HG03066 (cell line): ENCODE data around the gene GP2.
"Not testable (repeated sequence)": the region's sequence is repeated elsewhere in the genome, so short reads cannot be mapped to it uniquely, and the experiment has no call there.

Experiments used
- ATAC-seq: cut with Tn5 transposase; IDR thresholded peaks from one replicate; pipeline ENCODE4 v1.9.1; 2021; ENCODE audit warnings: low read depth; ENCODE audit not compliant: unreplicated experiment

GP2 gene

DNA sequence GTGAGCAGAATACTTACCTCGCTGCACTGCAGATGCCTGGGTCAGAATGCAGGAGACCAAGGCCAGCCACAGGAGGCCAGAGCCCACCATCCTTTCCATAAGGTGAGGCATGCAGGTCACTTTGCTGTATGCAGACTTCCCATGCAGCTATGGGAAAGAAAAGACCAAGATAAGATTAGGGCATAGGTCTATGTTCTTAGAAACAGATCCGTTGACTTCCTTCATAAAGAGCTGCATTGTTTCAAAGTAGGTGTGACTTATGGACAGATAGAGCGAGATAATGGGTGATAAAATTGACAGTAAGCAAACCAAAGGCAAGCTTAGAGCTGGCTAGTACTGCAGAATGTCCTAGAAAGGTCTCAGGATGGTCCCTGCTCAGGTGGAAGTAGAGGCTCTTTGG lies 992 bp downstream of the GP2 start:
- ATAC-seq, result no peak

DNA sequence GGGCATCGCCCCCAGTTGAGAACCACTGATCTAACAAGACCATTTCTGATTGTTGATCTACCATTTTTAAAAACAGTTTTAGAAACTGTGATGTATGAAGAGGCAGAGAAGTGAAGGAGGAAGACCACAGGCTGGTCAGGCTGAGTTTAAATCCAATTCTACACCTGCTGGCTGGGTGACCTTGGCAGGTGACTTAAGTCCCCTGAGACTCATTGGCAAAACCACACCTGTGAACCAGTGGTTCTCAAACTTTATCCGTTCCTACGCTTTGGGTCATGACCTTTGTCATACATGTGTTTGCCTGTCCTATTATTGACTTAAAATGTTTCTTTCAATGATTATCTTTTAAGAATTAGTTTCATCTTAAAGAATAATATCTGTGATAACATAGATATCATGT lies 2.3 kb downstream of the GP2 start:
- no peak for ATAC-seq

GRCh38 chr16:20323591-20324117 lies 3.7 kb downstream of the GP2 start:
- no peak for ATAC-seq

- ATAC-seq, result no peak
Observed at GRCh38 chr16:20322696-20323095, 4.6 kb downstream of the GP2 start.

GRCh38 chr16:20321671-20322070 lies 5.6 kb downstream of the GP2 start:
- ATAC-seq, result no peak

- not testable (repeated sequence) for ATAC-seq
Observed at GRCh38 chr16:20321051-20321450, 6.3 kb downstream of the GP2 start.

GRCh38 chr16:20320592-20320991 lies 6.7 kb downstream of the GP2 start:
- no peak for ATAC-seq

DNA sequence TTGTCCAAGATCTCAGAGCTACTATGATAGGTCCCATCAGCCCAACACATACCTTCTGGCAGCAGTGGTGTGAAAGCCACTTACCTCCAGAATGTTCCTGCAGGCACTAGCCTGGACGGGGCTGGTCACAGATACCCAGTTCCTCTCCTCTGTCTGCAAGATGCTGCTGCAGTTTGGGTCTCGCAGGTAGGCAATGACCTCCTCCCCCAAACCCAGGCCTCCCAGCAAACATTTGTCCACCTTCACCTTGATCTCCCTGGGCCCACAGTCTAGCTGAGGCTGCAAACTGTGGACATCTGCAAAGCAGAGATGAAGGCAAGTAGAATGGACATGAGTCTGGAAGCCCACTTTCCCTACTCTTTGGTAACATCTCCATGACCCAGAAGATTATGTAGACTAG lies 7.1 kb downstream of the GP2 start:
- no peak for ATAC-seq

- ATAC-seq, result no peak
Observed at GRCh38 chr16:20319406-20319805, 7.9 kb downstream of the GP2 start.

DNA sequence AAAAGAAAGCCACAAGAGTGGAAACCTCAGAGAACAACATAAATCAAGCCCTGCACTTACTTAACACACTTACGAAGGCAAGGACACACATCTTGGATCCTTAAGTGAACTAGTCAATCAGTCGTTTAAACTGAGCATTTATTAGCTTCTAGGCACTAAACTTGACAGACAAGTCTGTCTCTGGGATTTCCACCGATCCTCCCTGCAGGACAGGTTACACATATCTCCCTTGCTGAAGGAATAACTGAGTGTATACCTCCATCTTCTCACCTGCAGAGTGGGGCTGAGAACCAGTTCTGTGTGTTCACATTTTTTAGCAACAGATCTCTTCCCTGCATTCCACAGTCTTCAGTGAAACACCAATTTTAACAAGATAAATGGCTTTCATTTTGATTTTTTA lies 8.9 kb downstream of the GP2 start:
- no peak for ATAC-seq

- ATAC-seq, result no peak
Observed at GRCh38 chr16:20318006-20318405, 9.3 kb downstream of the GP2 start.

- no peak for ATAC-seq
Observed at GRCh38 chr16:20317117-20317516, 10.2 kb downstream of the GP2 start.

DNA sequence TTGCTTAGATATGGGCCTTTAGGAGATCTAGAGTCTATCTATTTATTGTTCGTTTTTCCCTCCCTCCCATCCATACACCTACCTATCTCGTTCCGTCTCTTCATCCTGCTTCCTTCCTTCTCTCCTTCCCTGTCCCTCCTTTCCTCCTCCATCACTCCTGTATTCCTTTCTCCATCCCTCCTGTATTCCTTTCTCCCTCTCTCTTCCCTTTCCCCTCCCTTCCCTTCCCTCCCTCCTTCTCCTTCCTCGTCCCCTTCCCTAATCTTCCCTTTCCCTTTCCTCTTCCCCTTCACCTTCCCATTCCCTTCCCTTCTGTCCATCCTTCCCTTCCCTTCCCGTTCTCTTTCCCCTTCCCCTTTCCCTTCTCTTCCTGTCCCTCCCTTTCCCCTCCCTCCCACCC lies 10.6 kb downstream of the GP2 start:
- ATAC-seq, result no peak

GRCh38 chr16:20315764-20316163 lies 11.5 kb downstream of the GP2 start:
- ATAC-seq, result no peak

- ATAC-seq, result no peak
Observed at GRCh38 chr16:20314575-20314974, 12.7 kb downstream of the GP2 start.

- ATAC-seq, result no peak
Observed at GRCh38 chr16:20313741-20314140, 13.6 kb downstream of the GP2 start.

DNA sequence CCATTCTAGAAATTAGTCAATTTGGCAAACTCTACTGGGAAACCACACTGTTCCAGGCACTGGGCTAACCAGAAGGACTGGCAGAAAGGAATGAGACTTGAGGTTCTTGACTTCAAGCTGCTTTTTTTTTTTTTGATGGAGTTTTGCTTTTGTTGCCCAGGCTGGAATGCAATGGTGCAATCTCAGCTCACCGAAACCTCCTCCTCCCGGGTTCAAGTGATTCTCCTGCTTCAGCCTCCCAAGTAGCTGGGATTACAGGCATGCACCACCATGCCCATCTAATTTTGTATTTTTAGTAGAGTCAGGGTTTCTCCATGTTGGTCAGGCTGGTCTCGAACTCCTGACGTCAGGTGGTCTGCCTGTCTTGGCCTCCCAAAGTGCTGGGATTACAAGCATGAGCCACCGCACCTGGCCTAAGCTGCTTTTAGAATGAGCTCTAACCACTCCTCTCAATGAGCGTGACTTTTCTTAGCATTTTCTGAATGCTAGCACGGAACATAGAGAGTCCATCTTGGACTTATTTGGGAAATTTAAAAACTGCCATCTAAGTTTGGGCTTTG lies 14.7 kb downstream of the GP2 start:
- not testable (repeated sequence) for ATAC-seq

DNA sequence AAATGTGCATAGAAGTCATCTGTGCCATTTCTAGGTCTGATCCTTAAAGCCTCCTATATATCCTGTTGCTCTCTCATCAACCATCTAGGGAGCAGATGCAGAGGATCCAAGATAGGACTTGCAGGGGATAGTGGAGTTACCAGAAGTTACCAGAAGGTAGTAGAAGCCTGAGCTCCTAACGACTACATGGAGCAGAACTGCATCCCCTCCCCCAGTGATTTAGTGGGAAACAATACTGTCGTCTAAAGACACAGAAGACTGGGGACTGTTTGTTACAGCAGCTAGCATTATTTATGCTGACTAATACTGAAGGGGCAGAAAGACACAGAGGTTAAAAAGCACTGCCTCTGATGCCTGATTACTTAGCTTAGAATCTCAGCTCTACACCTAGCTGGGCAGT lies 15.8 kb downstream of the GP2 start:
- no peak for ATAC-seq

DNA sequence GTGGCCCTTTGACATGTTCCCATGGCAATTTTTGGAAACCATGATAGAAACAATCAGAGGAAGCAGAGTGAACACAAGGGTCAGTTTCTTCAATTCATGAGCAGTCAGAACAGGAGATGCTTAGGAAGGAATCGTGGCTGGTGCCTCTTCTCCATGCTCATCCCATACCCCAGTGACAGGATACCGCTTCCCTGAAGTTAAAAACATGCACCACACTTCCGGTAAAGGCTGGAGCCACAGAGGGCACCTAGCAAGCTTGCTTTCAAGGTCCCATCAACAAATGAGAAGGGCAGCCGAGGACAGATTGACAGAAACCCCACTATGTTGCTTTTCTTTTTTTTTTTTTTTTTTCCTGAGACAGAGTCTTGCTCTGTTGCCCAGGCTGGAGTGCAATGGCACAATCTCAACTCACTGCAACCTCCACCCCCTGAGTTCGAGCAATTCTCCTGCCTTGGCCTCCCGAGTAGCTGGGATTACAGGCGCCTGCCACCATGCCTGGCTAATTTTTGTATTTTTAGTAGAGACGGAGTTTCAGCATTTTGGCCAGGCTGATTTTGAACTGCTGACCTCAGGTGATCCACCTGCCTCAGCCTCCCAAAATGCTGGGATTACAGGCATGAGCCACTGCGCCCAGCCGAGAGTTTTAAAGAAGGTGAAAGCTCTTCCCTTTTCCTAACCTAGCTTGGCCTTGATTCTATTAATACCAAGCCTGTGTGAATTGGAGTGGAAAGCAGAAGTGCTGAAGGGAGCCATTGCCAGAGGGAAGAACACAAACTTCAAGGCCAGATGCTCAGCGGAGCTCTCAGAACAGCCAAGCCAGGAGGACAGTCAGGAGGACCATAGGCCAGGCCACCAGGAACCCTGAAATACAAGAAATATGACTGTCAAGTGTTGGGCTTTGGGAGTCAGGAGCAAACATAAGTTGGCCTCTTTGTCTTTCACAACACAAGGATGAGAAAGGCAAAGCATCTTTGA lies 16.6 kb downstream of the GP2 start:
- ATAC-seq, result no peak

DNA sequence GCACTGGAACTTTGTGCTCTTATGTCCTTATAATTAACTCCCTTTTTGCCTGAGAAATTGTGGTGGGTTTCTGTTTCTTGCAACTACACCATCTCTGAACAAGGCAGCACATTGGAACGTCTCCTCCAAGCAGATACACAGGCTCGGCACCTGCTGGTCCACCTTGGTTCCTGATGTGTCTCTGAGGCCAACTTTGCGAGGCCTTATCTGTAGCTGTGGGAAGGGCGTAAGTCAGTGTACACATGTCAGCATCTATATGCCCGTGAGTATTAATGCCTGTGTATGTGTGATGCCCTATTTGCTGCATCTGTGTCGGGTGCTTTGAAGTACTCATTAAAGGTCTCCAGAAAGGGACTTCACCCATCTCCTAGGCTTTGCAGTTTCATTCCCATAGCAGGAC lies 17.5 kb downstream of the GP2 start:
- no peak for ATAC-seq

DNA sequence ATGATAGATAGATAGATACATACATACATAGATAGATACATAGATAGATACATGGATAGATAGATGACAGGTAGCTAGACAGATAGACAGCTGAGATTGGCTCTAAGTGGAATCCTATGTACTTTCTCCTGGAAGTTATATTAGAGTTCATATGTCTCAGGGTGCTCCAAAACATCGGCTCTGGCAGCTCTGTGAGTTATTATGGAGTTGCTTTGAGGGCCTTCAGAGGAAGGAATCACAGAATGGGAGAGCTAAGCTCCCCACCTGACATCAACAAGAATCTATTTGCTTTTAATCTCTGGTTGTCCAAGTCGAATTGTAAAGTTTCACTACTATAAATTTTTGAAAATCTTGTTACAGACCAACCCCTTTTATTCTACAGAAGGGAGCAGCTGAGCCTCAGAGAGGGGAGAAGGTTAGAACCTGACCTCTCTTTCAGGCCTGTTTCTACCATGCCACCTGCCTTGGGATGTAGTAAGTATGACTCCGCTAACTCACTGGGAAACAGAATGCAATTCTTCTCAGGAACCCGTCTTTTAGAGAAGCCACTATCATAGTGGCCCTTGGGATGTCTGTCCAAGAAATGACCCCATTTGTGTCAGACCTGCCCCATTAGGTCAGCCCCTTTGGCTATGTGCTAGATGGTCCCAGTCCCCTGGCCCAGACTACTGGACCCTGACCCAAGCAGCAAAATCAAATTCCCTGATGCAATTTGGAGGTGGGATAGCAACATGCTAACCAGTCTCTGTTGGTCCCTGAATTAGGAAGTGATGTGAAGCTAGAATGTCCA lies 18.3 kb downstream of the GP2 start:
- ATAC-seq, result no peak
